HG02884 (cell line): ENCODE results near the gene LRRC10B.

ENCODE experiments used
- ATAC-seq: cut with Tn5 transposase; IDR thresholded peaks from one replicate; pipeline ENCODE4 v1.9.1; 2021; ENCODE audit warnings: mild to moderate bottlenecking, moderate library complexity; ENCODE audit not compliant: unreplicated experiment

Gene LRRC10B

DNA sequence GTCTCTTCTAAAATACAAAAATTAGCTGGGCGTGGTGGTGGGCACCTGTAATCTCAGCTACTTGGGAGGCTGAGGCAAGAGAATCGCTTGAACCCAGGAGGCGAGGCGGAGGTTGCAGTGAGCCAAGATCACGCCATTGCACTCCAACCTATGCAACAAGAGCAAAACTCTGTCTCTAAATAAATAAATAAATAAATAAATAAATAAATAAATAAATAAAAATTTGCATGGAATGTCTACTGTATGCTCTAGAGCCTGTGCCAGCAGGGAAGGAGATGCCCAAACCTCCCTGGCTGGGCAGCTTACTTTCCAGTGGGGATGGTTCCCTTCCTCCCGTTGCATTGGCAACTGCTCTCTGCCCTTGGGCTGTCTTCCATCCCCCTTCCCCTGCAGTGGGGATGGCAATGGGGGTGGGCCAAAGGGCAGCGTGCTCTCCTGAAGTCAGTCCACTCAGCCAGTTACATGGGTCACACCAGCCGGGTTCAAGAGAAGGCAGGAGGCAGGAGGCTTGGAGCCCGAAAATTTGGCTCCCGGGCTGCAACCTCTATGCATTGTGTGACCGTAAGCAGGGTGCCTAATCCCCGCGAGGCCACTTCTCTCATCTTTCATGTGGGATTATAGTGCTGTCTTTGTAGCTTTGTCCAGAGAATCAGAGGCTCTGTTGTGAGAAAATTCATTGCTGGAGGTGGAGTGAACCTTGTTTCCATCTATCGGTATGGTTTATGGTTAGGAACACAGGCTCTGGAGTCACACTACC, 1.4 kb upstream of the LRRC10B start:
- no peak for ATAC-seq

GRCh38 chr11:61509043-61510029, 787 bp downstream of the LRRC10B start:
- ATAC-seq: no peak

- no peak for ATAC-seq
These were observed 1.8 kb downstream of the LRRC10B start for GRCh38 chr11:61510166-61510919.

- ATAC-seq: no peak
These were observed 2.4 kb downstream of the LRRC10B start for GRCh38 chr11:61510974-61511373.

- no peak for ATAC-seq
These were observed 2.8 kb downstream of the LRRC10B start for GRCh38 chr11:61511383-61511782.

DNA sequence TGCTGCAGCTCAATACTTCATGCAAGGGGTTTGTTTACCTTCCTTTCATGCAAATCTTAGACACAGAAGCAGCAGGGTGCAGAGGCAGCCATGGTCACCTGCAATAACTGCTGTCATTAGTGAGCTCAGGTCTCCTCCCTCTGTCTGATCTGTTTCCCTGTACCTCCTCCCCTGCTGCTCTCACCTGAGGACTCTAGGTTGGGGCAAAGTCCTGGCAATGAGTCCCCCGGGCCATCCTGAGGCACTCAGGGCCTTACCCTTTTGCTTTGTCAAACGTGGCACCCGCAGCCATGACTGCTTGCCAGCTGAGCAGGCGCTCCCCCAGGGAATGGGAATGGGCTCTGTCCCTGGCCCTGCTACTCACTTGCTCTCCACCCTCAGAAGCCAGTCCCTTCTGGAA, 3.9 kb downstream of the LRRC10B start:
- ATAC-seq: no peak

DNA sequence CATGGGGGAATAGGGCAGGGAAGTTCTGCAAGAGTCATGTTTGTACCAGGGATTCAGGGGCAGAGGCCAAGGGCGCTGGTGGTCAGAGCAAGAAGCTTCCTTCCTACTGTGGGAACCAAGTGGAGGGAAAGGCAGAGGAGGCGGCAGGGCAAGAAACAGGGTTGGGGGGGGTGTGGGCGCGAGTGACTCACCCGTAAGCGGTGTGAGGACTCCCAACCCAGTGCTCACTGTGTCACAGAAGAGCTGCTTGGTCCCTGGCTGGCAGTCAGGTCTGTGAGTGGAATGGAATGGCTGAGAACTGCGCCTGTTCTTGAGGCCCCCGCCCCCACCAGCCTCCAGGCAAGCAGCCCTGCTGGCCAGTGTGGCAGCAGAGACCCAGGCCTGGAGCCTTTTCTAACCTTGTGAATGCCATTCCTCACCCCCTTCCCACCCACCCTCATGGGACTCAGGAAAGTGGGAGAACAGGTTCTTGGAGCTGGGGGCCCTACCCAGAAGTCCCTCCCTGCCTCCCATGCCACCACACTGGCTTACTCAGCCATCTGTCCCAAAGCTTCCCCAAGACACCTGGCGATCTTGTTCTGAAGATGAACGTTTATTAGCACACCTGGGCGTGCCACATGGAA, 4.7 kb downstream of the LRRC10B start:
- no peak for ATAC-seq

- ATAC-seq: no peak
These were observed 5.7 kb downstream of the LRRC10B start for GRCh38 chr11:61514050-61514917.

DNA sequence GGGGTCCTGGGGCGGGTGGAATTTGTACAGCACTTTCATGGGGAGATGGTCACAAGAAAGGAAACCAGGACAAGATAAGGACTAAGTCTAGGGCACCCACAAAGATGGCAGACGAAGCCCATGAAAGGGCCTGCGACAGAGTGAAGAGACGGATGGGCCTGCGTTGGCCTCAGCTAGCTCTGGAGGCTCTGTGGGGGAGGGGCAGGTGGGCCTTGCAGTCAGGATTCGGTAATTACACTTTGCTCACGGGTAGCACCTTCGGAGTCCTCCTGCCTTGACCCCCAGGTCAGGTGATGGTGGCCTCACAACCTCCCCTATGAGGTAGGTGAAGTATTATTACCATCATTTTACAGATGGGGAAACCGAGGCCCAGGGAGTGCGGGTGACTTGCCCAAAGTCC, 7.1 kb downstream of the LRRC10B start:
- ATAC-seq: no peak

- no peak for ATAC-seq
These were observed 7.6 kb downstream of the LRRC10B start for GRCh38 chr11:61516191-61516590.

DNA sequence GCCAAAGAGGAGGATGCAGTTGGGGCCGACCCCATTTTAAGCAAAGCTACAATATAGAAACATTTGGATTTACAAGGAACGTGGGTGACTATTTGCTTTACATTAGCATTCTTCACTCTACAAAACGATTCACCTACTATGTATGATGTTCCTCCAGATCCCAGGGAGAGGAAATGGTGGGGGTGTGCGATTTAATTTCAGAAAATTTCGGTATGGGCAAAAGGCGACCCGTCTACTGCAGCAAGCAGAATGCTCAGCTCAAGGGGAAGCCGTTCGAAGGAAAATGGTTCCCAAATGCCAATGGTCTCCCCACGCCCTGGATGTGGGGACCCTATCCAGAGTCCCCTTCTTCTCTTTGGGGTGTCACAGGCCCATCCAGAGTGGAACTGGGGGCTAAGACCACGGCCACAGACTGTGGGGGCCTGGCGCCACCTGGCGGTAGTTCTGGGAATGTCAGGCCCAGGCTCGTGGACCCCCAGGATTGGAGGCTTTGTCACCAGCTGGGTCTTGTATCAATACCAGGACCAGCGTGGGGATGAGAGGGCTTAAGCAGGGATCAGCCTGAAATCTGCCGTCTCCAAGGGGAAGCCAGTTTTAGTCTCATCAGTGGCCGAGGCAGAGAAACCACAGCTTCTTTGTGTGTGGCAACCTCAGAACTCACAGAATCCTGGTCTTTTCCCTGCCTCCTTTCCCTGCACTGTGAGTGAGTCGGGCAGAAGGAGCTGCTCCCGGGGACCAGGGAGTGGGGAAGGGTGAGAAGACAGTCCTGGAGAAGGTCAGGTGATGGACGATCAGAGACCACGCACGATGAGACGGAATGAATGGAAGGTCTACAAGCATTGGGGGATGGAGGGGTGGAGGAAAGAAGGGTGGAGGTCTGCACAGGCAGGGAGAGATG, 8.4 kb downstream of the LRRC10B start:
- no peak for ATAC-seq

GRCh38 chr11:61518032-61518795, 9.7 kb downstream of the LRRC10B start:
- ATAC-seq: no peak

DNA sequence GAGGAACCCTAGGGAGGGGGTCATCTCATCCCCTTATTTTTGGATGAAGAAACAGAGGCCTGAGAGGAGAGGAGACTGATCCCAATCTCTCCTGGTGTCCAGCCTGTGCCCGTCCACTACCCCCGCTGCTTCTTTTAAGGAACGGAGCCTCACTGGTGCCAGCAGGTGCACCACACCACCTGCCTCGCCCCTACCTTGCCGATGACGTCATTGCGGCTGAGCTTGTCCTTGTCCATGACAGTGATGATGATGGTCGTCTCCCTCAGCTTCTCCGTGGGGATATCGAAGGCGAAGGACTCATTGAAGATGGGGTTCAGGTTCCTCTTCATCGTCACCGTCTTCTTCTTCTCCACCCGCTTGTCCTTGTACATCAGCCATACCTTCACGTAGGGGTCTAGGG, 14.3 kb downstream of the LRRC10B start:
- ATAC-seq: no peak

- no peak for ATAC-seq
These were observed 15.9 kb downstream of the LRRC10B start for GRCh38 chr11:61524446-61524845.

- ATAC-seq: no peak
These were observed 16.5 kb downstream of the LRRC10B start for GRCh38 chr11:61524963-61525587.

- no peak for ATAC-seq
These were observed 17.7 kb downstream of the LRRC10B start for GRCh38 chr11:61526229-61526628.

DNA sequence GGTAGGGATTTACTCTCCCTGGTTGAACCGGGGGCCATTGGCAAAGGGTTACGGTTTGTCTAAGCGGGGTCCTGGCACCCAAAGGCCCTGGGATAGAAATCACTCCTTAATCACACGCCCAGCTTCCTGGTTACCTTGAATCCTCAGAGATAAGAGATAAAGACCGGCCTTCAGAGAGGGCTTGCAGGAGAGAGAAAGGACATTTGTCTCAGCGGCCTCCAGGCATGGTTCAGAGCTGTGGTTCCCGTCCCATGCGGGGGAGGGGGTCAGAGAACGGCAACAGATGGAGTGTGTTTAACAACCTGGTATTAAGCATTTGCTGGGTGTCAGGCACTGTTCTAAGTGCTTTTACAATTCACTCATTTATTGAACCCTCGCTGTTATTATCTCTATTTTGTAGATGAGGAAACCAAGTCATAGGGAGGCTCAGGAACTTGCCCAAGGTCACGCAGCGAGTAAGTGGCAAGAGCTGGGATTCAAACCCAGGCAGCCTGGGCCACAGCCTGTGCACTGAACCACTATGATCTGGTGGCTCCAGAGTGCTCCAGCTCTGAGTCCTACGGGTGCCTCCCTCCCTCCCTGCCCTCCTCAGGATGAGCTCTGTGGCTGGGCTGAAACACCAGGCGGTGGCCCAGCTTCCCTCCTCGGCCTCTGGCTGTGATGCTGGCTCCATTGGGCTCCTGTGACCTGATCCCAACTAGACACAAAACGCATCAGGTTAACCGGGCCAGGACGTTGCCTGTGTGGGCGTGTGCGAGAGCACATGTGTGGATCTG, 18.6 kb downstream of the LRRC10B start:
- ATAC-seq: no peak
